Endothelial cell of umbilical vein (primary cell): ENCODE results near the gene ACSBG1. TPM values are rescaled to one million over a fixed set of nuclear protein-coding genes. Genes with fewer than 3 reads are reported as not detected.

Experiments used
- BruUV-seq: library from RNA; stranded (reverse); fragments of 400-500 nt; replicated peaks from 2 replicates; lab custom pipeline; 2021; lab: Mats Ljungman, UMichigan
- CTCF ChIA-PET: fragments of 300-600, 350-600 bp; sonication (Branson Sonifier 250); formaldehyde crosslinking; loops from one replicate; lab custom pipeline; 2021; ENCODE audit warnings: antibody characterized with exemption, inconsistent platforms; lab: Charles Lee
- POLR2A ChIA-PET: fragments of 300-600, 350-600 bp; sonication (Branson Sonifier 250); formaldehyde crosslinking; loops from one replicate; lab custom pipeline; 2021; ENCODE audit warnings: antibody characterized with exemption, inconsistent platforms; lab: Charles Lee
- DNase-seq: peaks from one replicate; pipeline ENCODE4 v3.0.0-alpha.2; 2011; ENCODE audit warnings: low read depth, low spot score
- FAIRE-seq: peaks from 2 replicates; lab custom pipeline; 2011; peaks lifted over from hg19 to GRCh38; lab: Jason Lieb, UNC
- H2AFZ ChIP-seq: 2 replicates; pipeline ENCODE4 v1.6.0; 2012; ENCODE audit warnings: low read depth, low read length, control low read depth, inconsistent platforms
- H3K27ac ChIP-seq: 2 replicates; pipeline ENCODE4 v1.5.1; 2011; ENCODE audit warnings: low read depth, mild to moderate bottlenecking, control low read depth, low read length, moderate library complexity; ENCODE audit not compliant: insufficient read depth
- H3K27me3 ChIP-seq, 2 experiments: 2 replicates each; pipeline versions ENCODE4 v1.6.0 to v1.6.1; 2011; ENCODE audit warnings: low read length in 2 of 2, mixed read lengths in 1 of 2; ENCODE audit not compliant: control insufficient read depth in 2 of 2, insufficient read depth in 2 of 2
- H3K36me3 ChIP-seq, 2 experiments: 2 replicates in 1 of 2; 3 replicates in 1 of 2; pipeline ENCODE4 v1.5.1; 2011; ENCODE audit warnings: low read length in 2 of 2, mild to moderate bottlenecking in 1 of 2, moderate library complexity in 1 of 2; ENCODE audit not compliant: control insufficient read depth in 2 of 2, insufficient read depth in 2 of 2; ENCODE audit errors: extremely low read depth in 1 of 2
- H3K4me1 ChIP-seq: 3 replicates; pipeline ENCODE4 v1.5.1; 2011; ENCODE audit warnings: mild to moderate bottlenecking, low read length; ENCODE audit not compliant: control insufficient read depth, insufficient read depth; ENCODE audit errors: extremely low read depth
- H3K4me2 ChIP-seq: 2 replicates; pipeline ENCODE4 v1.6.1; 2011; ENCODE audit warnings: low read length, control low read depth, mixed read lengths; ENCODE audit not compliant: insufficient read depth
- H3K4me3 ChIP-seq, 3 experiments: fragments of 200-600 bp in 1 of 3; sonication (generic), shearing (Covaris generic) in 1 of 3; replicated peaks in 1 of 3; 2 replicates each; pipeline ENCODE4 v1.5.1; 2011 to 2016; ENCODE audit warnings: control low read depth in 3 of 3, low read length in 3 of 3, mild to moderate bottlenecking in 2 of 3, inconsistent platforms in 1 of 3, low read depth in 1 of 3, moderate library complexity in 1 of 3; ENCODE audit not compliant: insufficient read depth in 1 of 3
- H3K79me2 ChIP-seq: 2 replicates; pipeline ENCODE4 v1.6.0; 2012; ENCODE audit warnings: low read length, inconsistent platforms; ENCODE audit not compliant: control insufficient read depth, insufficient read depth
- H3K9ac ChIP-seq: replicated peaks from 2 replicates; pipeline ENCODE3; 2011; ENCODE audit warnings: low read length, control low read depth; ENCODE audit not compliant: insufficient read depth; ENCODE audit errors: extremely low read depth
- H3K9me1 ChIP-seq: replicated peaks from 3 replicates; pipeline ENCODE4 v1.6.0; 2011; ENCODE audit warnings: mild to moderate bottlenecking, low read length; ENCODE audit not compliant: control insufficient read depth, insufficient read depth; ENCODE audit errors: extremely low read depth
- H3K9me3 ChIP-seq: replicated peaks from 2 replicates; pipeline ENCODE4 v1.5.1; 2012; ENCODE audit warnings: low read length, inconsistent platforms; ENCODE audit not compliant: control insufficient read depth, insufficient read depth
- H4K20me1 ChIP-seq: replicated peaks from 2 replicates; pipeline ENCODE3; 2011; ENCODE audit warnings: mild to moderate bottlenecking, low read length; ENCODE audit not compliant: control insufficient read depth, insufficient read depth; ENCODE audit errors: extremely low read depth
- EZH2 ChIP-seq: IDR thresholded peaks from 2 replicates; pipeline ENCODE4 v1.6.1; 2012; ENCODE audit warnings: borderline replicate concordance, low read depth, mild to moderate bottlenecking, moderate library complexity, low read length, inconsistent platforms; ENCODE audit not compliant: severe bottlenecking
- FOS ChIP-seq: IDR thresholded peaks from 2 replicates; pipeline ENCODE4 v1.6.1; 2011; ENCODE audit warnings: mild to moderate bottlenecking, low read length, moderate library complexity, borderline replicate concordance; ENCODE audit not compliant: insufficient read depth
- GATA2 ChIP-seq: IDR thresholded peaks from 2 replicates; pipeline ENCODE4 v1.7.0; 2011; ENCODE audit warnings: low read depth, mild to moderate bottlenecking, moderate library complexity, mixed read lengths, low read length; ENCODE audit not compliant: insufficient read length, insufficient read depth
- JUN ChIP-seq: IDR thresholded peaks from 2 replicates; pipeline ENCODE4 v1.6.1; 2011; ENCODE audit warnings: borderline replicate concordance, low read depth; ENCODE audit not compliant: insufficient read length, insufficient read depth
- MAX ChIP-seq: IDR thresholded peaks from 2 replicates; pipeline ENCODE4 v1.6.1; 2011; ENCODE audit not compliant: insufficient read depth, insufficient read length
- MYC ChIP-seq: IDR thresholded peaks from one replicate; pipeline ENCODE4 v1.6.1; 2011; ENCODE audit warnings: mild to moderate bottlenecking, low read depth, low read length
- POLR2A ChIP-seq: IDR thresholded peaks from 2 replicates; pipeline ENCODE4 v1.6.1; 2012; ENCODE audit warnings: low read depth, mild to moderate bottlenecking, control low read depth, low read length
- POLR2AphosphoS5 ChIP-seq: IDR thresholded peaks from 2 replicates; pipeline ENCODE4 v1.6.1; 2012; ENCODE audit warnings: low read depth, mild to moderate bottlenecking, control low read depth, low read length, moderate library complexity; ENCODE audit not compliant: insufficient read depth
- dilution Hi-C: fragments of 300-500 bp; cut with MboI; formaldehyde crosslinking; loops from one replicate; pipeline ENCODE4 v1.15.0; 2019; ENCODE audit warnings: low sequenced_read_pairs; ENCODE audit not compliant: extremely low pct_ligation_motif_present
- intact Hi-C: fragments of 100-400 bp; cut with micrococcal nuclease; formaldehyde crosslinking; loops from one replicate; pipeline ENCODE4 v1.10.0; 2022
- polyA plus RNA-seq, 4 experiments: library from polyadenylated mRNA; depleted of rRNA in 3 of 4; stranded (reverse) in 3 of 4; unstranded in 1 of 4; fragments of >200 nt; gene quantifications; 2 replicates each; pipeline versions ENCODE4 v1.2.1 to v1.2.3, GENCODE V29; 2011 to 2012; ENCODE audit warnings: missing spikeins in 1 of 4
- total RNA-seq: library from RNA; stranded (reverse); gene quantifications from 2 replicates; pipeline ENCODE4 v1.2.3, GENCODE V29; 2021
- TF ChIP-seq, protein P1 (sequence below), 2 donors: IDR thresholded peaks; 1 replicate in 1 of 2; 2 replicates in 1 of 2; pipeline ENCODE4 v1.5.1; 2011; ENCODE audit warnings: low read length in 2 of 2, mild to moderate bottlenecking in 2 of 2, moderate library complexity in 2 of 2, control low read depth in 1 of 2, inconsistent platforms in 1 of 2, low read depth in 1 of 2; ENCODE audit not compliant: insufficient read depth in 1 of 2; ENCODE audit errors: extremely low read depth in 1 of 2

ACSBG1 gene
- total and polyA plus RNA-seq, 2 donors (not counting 3 experiments of a cell fraction or from before 2014, with no cell fraction given), result not detected

DNA sequence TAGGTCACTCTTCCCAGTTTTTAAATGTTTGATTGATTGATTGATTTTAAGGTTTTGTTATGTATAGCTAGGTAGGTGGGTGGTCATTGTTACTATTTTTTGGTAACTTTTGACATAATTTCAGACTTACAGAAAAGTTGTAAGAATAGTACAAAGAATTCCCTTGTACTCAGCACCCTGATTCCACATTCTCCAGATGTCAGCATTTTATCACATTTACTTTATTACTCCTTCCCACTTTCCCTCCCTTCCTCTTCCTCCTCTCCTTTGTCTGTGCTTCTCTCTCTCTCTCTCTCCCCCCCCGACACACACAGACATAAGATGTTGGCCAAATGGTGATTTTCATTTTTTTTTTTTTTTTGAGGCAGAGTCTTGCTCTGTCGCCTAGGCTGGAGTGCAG lies 70.4 kb downstream of the ACSBG1 start:
- intact Hi-C loops (no loop called here), dilution Hi-C loops (no loop called here)
- FAIRE-seq, result no peak
- Histone ChIP-seq H3K27me3 (no peaks in the 10 kb centered on the region), H3K27ac (no peak overlapping the region), H3K9me3 (no peaks in the 10 kb centered on the region), H3K4me1 (no peaks in the 10 kb centered on the region), H3K79me2 (no peaks in the 10 kb centered on the region), H3K36me3 (peaks cover 8 to 11% of the 10 kb centered on the region in 2 experiments), H3K4me3 (no peak overlapping the region), H2AFZ (no peak overlapping the region), H3K9me1 (no peaks in the 10 kb centered on the region), H3K4me2 (no peak overlapping the region), H3K9ac (no peak overlapping the region), H4K20me1 (no peaks in the 10 kb centered on the region)
- no peak for TF ChIP-seq MYC
- no peak for TF ChIP-seq FOS
- no peak for TF ChIP-seq POLR2AphosphoS5
- TF ChIP-seq GATA2, result no peak
- TF ChIP-seq POLR2A, result no peak
- no peak for TF ChIP-seq JUN
- TF ChIP-seq EZH2, result no peak
- TF ChIP-seq MAX, result no peak
- TF ChIP-seq, protein P1, sequence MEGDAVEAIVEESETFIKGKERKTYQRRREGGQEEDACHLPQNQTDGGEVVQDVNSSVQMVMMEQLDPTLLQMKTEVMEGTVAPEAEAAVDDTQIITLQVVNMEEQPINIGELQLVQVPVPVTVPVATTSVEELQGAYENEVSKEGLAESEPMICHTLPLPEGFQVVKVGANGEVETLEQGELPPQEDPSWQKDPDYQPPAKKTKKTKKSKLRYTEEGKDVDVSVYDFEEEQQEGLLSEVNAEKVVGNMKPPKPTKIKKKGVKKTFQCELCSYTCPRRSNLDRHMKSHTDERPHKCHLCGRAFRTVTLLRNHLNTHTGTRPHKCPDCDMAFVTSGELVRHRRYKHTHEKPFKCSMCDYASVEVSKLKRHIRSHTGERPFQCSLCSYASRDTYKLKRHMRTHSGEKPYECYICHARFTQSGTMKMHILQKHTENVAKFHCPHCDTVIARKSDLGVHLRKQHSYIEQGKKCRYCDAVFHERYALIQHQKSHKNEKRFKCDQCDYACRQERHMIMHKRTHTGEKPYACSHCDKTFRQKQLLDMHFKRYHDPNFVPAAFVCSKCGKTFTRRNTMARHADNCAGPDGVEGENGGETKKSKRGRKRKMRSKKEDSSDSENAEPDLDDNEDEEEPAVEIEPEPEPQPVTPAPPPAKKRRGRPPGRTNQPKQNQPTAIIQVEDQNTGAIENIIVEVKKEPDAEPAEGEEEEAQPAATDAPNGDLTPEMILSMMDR (IDR thresholded peaks at IDR 0.05; ENCODE audit: extremely low read depth in 1 of 2, insufficient read depth in 1 of 2, low read depth in 1 of 2, low read length in 2 of 2), result no peak
- DNase-seq, result no peak
- CTCF ChIA-PET, result no interaction called here
- POLR2A ChIA-PET, result no interaction called here
- no TSS peak for BruUV-seq
